Measurements from ENCODE around the gene RASAL3. TPM values are rescaled to one million over a fixed set of nuclear protein-coding genes. Genes with fewer than 3 reads are reported as not detected.

Gene RASAL3
- total and polyA plus RNA-seq, 2 of the 4 experiments (the other 2 are of a cell fraction): 0.07 TPM; not detected in 1

DNA sequence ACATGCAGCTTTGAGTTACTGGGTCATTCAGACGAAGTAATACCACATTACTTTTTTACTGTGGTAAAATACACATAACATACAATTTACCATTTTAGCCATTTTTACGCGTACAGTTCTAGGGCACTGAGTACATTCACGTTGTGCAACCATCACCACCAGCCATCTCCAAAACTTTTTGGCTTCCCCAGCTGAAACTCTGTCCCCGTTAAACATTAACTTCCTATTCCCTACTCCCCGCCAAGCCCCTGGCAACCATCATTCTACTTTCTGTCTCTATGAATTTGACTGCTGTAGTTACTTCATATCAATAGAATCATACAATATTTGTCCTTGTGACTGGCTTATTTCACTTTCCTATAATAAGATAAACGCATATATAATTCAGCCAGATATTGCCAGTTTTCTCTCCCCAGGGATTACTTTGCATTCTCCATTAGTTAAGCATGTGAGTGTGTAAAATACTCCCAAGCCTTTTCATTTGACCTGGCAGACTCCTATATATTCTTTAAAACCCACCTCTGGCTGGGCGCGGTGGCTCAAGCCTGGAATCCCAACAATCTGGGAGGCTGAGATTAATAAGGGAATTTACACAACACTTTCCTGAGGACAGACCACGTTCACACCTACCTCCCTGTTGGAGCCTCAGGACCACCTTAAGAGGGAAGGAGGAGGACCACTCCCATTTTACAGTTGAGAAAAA is 34.0 kb upstream of the RASAL3 start:
- BruUV-seq (replicated peaks): no TSS peak

More for the DNA sequence above, 34.0 kb upstream of the RASAL3 start:
- no peak overlapping the region for H3K4me3 ChIP-seq (ENCODE audit: insufficient read depth, low read depth, low read length)
- in situ Hi-C loops (cut with MboI; ENCODE audit: low sequenced_read_pairs) (no loop called here), dilution Hi-C loops (cut with HindIII; ENCODE audit: low sequenced_read_pairs, unreplicated experiment) (no loop called here), intact Hi-C loops (cut with micrococcal nuclease) (no loop called here)
- no peak overlapping the region for H2BK20ac ChIP-seq (ENCODE audit: low read depth, low read length)
- H3K9me3 ChIP-seq (ENCODE audit: control insufficient read depth, insufficient read depth, low read length): no peaks in the 10 kb centered on the region
- no peak overlapping the region for H3K4me2 ChIP-seq (ENCODE audit: low read depth, low read length)
- CTCF ChIA-PET: no interaction called here
- no peak overlapping the region for H2AK9ac ChIP-seq (replicated peaks; ENCODE audit: low read depth, low read length, poor library complexity)
- H3K56ac ChIP-seq (ENCODE audit: extremely low read depth, insufficient read depth, low read length): no peak overlapping the region
- H3K4ac ChIP-seq (ENCODE audit: low read depth, low read length): no peak overlapping the region
- H3K14ac ChIP-seq (replicated peaks; ENCODE audit: low read depth, low read length): no peak overlapping the region
- no peaks in the 10 kb centered on the region for H3K9me1 ChIP-seq (ENCODE audit: insufficient read depth, low read length)
- H3K79me1 ChIP-seq (ENCODE audit: low read depth in 1 of 2, low read length in 2 of 2): no peaks in the 10 kb centered on the region
- no peak for TF ChIP-seq CHD1 (IDR thresholded peaks at IDR 0.05; ENCODE audit: low read depth, low read length)
- TF ChIP-seq, protein P1, sequence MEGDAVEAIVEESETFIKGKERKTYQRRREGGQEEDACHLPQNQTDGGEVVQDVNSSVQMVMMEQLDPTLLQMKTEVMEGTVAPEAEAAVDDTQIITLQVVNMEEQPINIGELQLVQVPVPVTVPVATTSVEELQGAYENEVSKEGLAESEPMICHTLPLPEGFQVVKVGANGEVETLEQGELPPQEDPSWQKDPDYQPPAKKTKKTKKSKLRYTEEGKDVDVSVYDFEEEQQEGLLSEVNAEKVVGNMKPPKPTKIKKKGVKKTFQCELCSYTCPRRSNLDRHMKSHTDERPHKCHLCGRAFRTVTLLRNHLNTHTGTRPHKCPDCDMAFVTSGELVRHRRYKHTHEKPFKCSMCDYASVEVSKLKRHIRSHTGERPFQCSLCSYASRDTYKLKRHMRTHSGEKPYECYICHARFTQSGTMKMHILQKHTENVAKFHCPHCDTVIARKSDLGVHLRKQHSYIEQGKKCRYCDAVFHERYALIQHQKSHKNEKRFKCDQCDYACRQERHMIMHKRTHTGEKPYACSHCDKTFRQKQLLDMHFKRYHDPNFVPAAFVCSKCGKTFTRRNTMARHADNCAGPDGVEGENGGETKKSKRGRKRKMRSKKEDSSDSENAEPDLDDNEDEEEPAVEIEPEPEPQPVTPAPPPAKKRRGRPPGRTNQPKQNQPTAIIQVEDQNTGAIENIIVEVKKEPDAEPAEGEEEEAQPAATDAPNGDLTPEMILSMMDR (conservative IDR thresholded peaks at IDR 0.05; ENCODE audit: low read depth, low read length): no peak
- TF ChIP-seq BHLHE40 (IDR thresholded peaks at IDR 0.05; ENCODE audit: low read depth, low read length): no peak
- no peak for TF ChIP-seq NFE2L2 (IDR thresholded peaks at IDR 0.05; ENCODE audit: low read depth, low read length)
- no peak for TF ChIP-seq SMC3 (IDR thresholded peaks at IDR 0.05; ENCODE audit: low read depth, low read length)
- no peak for TF ChIP-seq MAZ (IDR thresholded peaks at IDR 0.05; ENCODE audit: borderline replicate concordance, low read depth, low read length)
- TF ChIP-seq MXI1 (IDR thresholded peaks at IDR 0.05; ENCODE audit: borderline replicate concordance, low read depth, low read length): no peak
- no peak for TF ChIP-seq FOS (IDR thresholded peaks at IDR 0.05; ENCODE audit: low read depth, low read length)
- no peak for TF ChIP-seq POLR2A (IDR thresholded peaks at IDR 0.05; ENCODE audit: low read depth, low read length)
- TF ChIP-seq, protein P2, sequence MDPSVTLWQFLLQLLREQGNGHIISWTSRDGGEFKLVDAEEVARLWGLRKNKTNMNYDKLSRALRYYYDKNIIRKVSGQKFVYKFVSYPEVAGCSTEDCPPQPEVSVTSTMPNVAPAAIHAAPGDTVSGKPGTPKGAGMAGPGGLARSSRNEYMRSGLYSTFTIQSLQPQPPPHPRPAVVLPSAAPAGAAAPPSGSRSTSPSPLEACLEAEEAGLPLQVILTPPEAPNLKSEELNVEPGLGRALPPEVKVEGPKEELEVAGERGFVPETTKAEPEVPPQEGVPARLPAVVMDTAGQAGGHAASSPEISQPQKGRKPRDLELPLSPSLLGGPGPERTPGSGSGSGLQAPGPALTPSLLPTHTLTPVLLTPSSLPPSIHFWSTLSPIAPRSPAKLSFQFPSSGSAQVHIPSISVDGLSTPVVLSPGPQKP (IDR thresholded peaks at IDR 0.05; ENCODE audit: borderline replicate concordance, low read depth, low read length): no peak
- TF ChIP-seq RCOR1 (IDR thresholded peaks at IDR 0.05; ENCODE audit: insufficient replicate concordance, low read length): no peak
- TF ChIP-seq CEBPB (IDR thresholded peaks at IDR 0.05; ENCODE audit: low read depth, low read length): no peak
- WGBS, 2 experiments (ENCODE audit: extremely low coverage in 2 of 2, insufficient read length in 1 of 2): no CpG with 5 or more reads among the region's 10 CpGs
- H2BK120ac ChIP-seq (ENCODE audit: low read depth, low read length): no peak overlapping the region
- H4K20me1 ChIP-seq (ENCODE audit: insufficient read depth, low read length): no peaks in the 10 kb centered on the region
- H4K91ac ChIP-seq (ENCODE audit: insufficient read depth, low read depth, low read length): no peak overlapping the region
- H3K9ac ChIP-seq (ENCODE audit: low read depth, low read length): no peak overlapping the region
- no peak overlapping the region for H4K8ac ChIP-seq (ENCODE audit: low read depth in 2 of 2, low read length in 2 of 2)
- H2BK15ac ChIP-seq (ENCODE audit: low read depth, low read length): no peak overlapping the region
- H3K23ac ChIP-seq (ENCODE audit: low read depth, low read length): no peak overlapping the region
- no peak overlapping the region for H2AK5ac ChIP-seq (ENCODE audit: low read depth, low read length)
- H3K27me3 ChIP-seq (ENCODE audit: control insufficient read depth, insufficient read depth, low read length): no peaks in the 10 kb centered on the region; the same call in 1 of the 2 replicates
- H3K27ac ChIP-seq (ENCODE audit: insufficient read depth, low read length): no peak overlapping the region
- POLR2A ChIA-PET (ENCODE audit: unreplicated experiment): no interaction called here
- H3K18ac ChIP-seq (ENCODE audit: low read depth, low read length): no peak overlapping the region
- no peaks in the 10 kb centered on the region for H3K4me1 ChIP-seq (ENCODE audit: control insufficient read depth, insufficient read depth, low read length)
- DNase-seq (no peak), ATAC-seq (ENCODE audit: low read depth) (no peak)
- peak overlapping the region; percentile 32 for H2AFZ ChIP-seq (replicated peaks; ENCODE audit: low read length, poor library complexity)
- no peak overlapping the region for H4K5ac ChIP-seq (ENCODE audit: low read depth, low read length)
- no peak overlapping the region for H2BK5ac ChIP-seq (ENCODE audit: low read depth, low read length, poor library complexity, severe bottlenecking)
- no peaks in the 10 kb centered on the region for H3K36me3 ChIP-seq (ENCODE audit: control insufficient read depth, insufficient read depth, low read length)
